Retinal pigment epithelial cell (primary cell): ENCODE results near the gene ATG2B.
A peak's percentile ranks its signal among the peaks of the same experiment; 100 is the strongest.

ENCODE experiments used
- DNase-seq: peaks from one replicate; pipeline ENCODE4 v3.0.0-alpha.2; 2010; ENCODE audit warnings: low read depth
- H3K4me3 ChIP-seq: 2 replicates; pipeline ENCODE4 v1.5.1; 2011; ENCODE audit warnings: mild to moderate bottlenecking, low read length, control low read depth, moderate library complexity
- CTCF ChIP-seq: conservative IDR thresholded peaks from 2 replicates; pipeline ENCODE4 v1.5.1; 2011; ENCODE audit warnings: low read depth, low read length, control low read depth, inconsistent platforms

Gene ATG2B

GRCh38 chr14:96268431-96269358, 94.4 kb downstream of the ATG2B start:
- no peak overlapping the region for H3K4me3 ChIP-seq
- no peak for TF ChIP-seq CTCF
- DNase-seq = no peak

DNA sequence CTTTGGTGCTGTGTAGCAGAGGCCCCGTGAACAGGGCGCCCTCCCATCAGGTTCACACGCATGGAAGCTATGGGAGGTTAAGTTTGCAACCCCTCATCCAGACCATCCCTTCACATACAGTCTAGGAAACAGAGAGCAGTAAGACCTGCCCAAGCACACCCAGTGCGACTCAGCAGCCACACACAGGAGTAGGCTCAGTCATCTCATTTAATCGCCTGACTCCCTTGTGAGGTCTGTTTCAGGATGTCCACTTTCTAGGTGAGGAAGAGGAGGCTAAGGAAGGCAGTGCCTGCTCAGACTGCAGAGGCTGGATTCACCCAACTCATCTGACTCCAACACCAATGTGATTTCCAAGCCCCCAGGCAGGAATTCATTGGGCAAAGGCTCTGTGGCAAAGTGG, 95.2 kb downstream of the ATG2B start:
- H3K4me3 ChIP-seq = no peak overlapping the region
- DNase-seq = no peak
- no peak for TF ChIP-seq CTCF

- no peak overlapping the region for H3K4me3 ChIP-seq
- DNase-seq = peak; percentile 48
- TF ChIP-seq CTCF = no peak
Observed at GRCh38 chr14:96267336-96267735, 95.8 kb downstream of the ATG2B start.

- no peak for TF ChIP-seq CTCF
- DNase-seq = no peak
- H3K4me3 ChIP-seq = no peak overlapping the region
Observed at GRCh38 chr14:96265383-96266095, 97.6 kb downstream of the ATG2B start.

DNA sequence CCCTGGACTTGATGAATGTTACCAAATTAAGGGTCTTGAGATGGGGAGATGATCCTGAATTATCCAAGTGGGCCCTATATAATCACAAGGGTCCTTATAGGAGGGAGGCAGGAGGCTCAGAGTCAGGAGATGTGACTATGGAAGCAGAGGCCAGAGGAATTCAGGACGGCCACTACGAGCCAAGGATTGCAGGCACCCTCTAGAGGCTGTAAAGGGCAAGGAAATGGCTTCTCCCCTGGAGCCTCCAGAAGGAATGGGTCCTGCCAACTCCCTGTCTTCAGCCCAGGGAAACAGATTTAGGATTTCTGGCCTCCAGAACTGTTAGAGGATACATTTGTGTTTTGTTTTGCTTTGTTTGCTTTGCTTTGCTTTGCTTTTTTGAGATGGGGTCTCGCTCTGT, 98.3 kb downstream of the ATG2B start:
- TF ChIP-seq CTCF = peak; percentile 54
- no peak for DNase-seq
- no peak overlapping the region for H3K4me3 ChIP-seq

GRCh38 chr14:96264200-96264553, 99.0 kb downstream of the ATG2B start:
- no peak overlapping the region for H3K4me3 ChIP-seq
- no peak for TF ChIP-seq CTCF
- DNase-seq = no peak
